ENCODE data around the gene AUTS2. TPM values are rescaled to one million over a fixed set of nuclear protein-coding genes. Genes with fewer than 3 reads are reported as not detected.

AUTS2 gene
- total RNA-seq, 1 donor from 2014 or later: 40.0 TPM

DNA sequence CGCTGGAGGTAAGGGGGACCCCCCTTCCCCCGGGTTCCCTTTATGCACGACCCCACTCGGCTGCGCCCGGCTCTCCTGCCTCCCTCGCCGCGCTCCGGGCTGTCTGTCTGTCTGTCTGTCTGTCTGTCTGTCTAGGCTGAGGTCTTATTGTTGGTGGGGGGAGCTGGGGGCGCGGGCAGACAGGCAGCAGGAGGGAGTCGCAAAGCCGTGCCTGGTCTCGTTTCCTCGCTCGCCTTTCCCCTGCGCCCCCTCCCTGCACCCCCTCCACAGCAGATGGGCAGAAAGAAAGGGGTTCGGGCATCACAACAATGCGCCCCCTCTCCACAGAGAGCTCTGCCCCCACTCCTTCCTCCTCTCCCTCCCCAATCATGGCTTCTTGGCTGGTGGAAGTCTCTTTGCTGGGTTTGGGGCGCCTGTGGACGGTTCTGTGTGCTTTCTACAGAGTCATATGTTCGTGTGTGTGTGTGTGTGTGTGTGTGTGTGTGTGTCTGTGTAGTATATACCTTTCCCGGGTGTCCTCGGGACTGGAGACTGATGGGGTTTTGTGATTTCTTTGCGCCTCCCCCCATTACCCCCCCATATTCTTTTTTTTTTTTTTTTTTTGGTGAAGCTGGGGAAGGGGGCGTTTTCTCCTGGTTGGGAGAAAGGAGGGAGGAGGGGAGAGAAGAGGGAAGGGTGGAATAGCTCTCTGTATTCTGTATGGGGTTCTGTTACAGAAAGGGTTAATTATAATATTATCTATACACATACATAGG, 1.9 kb downstream of the AUTS2 start:
- peak; percentile 42 for DNase-seq

DNA sequence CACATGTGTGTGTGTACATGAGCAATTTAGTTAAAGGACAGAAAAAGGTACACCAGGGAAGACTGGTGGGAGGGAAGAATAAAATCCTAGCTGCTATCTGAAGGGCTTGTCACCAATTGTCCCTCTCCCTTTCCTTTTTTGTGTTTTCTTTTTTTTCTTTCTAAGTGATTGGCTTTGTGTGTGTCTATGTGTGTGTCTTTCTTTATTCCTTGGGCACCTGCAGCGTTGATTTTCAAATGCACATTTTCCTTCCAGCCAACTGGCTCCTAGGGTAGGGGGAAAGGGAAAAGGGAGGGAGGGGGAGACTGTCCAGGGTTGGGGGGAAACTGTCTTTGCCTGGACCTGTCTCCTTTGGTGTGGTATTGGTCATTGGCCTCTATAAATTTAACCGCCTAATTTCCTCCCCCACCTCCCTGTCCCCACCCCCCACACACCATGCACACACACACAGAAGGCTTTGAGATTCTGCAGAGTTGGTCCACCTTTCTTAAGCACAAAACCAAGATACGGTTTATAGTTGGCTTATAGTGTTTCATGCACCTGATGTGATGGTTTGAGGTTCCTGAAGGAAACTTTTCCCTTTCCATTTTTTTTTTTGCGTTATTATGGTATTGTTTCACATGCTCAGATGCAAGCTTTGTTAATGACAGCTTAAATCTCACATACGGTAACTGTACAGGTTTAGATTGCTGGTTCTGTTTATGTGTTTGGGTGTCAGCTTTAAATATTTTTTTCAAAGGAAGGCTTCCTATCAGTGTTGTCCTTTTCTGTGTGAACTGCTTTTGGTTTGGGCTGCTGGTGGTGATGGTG, 2.6 kb downstream of the AUTS2 start:
- no peak for DNase-seq

DNA sequence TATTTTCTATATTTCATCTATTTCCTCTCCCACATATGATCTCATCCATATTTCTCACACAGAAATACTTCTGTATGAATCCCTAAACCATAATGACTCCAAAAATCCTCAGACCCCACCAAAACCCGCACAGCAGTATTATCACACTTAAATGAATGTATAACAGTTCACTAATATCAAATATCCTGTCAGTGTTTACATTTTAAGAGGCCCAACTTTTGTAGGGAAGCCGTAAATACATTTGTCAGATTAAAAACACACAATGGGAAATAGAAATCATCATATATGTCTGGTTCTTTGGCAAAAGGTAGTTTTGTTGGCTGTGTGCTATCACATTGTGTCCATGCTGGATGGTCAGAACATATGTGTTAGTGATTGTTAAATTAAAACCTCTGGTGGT, 4.2 kb downstream of the AUTS2 start:
- DNase-seq: no peak

DNA sequence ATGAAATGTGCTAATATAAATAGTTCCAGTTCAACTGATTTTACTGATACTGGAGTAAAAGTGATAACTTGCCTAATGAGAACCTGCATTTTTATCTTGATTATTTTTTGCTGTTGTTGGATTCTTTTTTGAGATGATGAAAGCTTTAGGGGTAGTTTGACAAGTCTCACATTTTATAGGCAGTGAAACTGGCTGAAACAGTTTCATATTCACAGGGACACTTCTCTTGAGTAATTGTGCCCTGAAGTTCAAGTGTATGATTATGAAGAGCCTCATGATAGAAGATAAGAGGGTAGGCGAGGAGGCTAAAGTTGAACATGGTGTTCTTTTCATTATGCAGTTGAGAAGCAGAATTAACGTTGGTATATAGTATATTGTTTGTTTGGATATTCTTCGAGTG, 5.1 kb downstream of the AUTS2 start:
- DNase-seq: no peak

DNA sequence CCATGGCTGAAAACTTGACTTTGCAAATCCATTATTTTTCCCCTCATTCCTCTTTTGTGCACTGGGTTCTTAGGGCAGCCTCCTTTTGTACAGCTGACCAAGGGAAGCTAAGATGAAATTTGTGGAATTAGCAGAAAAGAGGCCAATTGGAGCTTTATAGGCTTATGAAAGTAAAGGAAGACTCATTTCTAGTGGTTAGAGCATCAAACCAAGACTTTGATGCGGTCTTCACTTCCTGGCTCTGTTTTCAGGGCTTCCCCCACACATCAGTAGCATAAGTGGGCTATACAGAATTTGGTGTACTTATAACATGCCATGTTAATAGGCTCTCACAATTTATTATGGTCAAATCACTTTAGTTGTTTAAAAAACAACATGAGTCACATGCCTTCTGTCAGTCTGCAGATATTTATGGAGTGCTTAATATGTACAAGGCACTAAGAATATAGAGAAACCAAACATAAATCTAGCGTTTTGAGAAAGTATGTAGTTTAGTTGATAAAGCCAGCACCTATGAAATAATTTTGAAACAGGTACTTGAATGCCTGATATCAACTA, 5.7 kb downstream of the AUTS2 start:
- DNase-seq: no peak

DNA sequence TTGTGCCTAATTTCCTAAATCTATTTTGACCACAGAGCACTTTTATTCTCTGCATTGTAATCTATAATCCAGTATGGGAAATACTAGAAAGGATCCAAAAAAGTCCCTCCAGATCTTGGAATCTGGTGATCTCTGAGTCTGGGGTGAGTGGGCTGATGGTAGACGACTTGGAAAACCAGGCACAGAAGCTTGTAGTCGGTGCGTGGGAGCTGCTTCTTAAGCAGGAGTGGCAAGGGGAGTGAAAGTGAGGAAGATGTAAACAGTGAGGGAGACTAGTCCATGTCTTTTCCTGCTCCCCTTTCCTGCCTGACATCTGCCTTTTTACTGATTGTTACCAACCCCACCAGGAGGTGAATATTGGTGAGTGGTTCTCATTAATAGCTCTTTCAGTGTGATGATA, 6.8 kb downstream of the AUTS2 start:
- DNase-seq: no peak

- DNase-seq: no peak
Measured at GRCh38 chr7:69605546-69605945, 7.3 kb downstream of the AUTS2 start.

DNA sequence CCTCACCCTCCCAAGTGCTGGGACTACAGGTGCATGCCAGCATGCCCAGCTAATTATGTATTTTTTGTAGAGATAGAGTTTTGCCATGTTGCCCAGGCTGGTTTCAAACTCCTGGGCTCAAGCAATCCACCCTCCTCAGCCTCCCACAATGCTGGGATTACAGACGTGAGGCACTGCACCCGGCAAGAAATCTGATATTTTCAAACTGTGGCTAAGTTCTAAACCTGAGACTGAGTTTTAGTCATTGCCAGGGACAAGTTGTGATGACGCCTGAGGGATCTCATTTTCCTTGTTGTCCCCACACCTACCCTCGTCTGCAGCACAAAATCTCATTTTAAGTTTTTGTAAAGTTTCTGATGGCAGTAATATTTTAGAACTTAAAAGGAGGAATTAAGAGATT, 9.8 kb downstream of the AUTS2 start:
- DNase-seq: no peak

DNA sequence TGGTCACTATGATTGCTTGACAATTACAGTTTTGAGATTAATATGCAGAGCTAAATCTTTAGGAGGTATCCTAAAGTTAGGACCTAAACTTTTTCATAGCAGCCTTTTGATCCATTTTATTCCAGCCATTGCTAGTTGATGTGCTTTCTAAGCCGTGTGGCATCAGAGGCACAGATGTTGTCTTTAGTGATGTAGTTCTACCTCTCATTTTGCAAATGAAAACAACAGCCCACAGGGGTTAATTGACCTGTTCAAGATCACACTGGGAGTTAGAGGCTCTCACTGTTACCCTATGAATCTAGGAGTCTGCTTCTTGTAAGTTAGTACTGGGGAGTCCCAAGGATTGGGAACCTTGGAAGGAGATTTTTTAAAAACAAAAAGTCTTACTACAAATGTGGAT, 10.6 kb downstream of the AUTS2 start:
- no peak for DNase-seq

GRCh38 chr7:69609541-69610373, 11.5 kb downstream of the AUTS2 start:
- DNase-seq: no peak

- no peak for DNase-seq
Measured at GRCh38 chr7:69610374-69611084, 12.3 kb downstream of the AUTS2 start.

GRCh38 chr7:69612981-69613380, 14.7 kb downstream of the AUTS2 start:
- no peak for DNase-seq

GRCh38 chr7:69613846-69614245, 15.6 kb downstream of the AUTS2 start:
- DNase-seq: no peak

- DNase-seq: no peak
Measured at GRCh38 chr7:69615685-69616084, 17.4 kb downstream of the AUTS2 start.

DNA sequence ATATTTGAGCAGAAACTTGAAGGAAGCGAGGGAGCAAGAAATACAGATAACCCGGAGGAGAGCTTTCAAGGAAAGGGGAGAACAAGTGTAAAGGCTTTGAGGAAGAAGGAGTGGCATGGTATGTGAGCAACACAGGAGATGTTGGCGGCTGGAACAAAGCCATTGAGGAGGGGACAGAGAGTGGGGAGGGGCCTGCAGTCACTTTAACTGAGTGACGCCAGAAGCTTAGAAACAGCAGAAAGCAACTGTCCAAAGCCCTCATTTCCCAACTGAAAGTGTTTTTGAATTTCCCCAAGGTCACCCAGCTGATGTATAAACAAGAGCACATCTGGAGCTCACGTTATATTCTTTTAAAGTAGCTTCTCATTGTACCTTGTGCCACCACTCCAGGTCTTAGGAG, 19.1 kb downstream of the AUTS2 start:
- DNase-seq: no peak

- no peak for DNase-seq
Measured at GRCh38 chr7:69619054-69619453, 20.8 kb downstream of the AUTS2 start.

GRCh38 chr7:69619635-69620034, 21.4 kb downstream of the AUTS2 start:
- no peak for DNase-seq

- DNase-seq: peak; percentile 61
Measured at GRCh38 chr7:69620063-69620462, 21.8 kb downstream of the AUTS2 start.

- DNase-seq: no peak
Measured at GRCh38 chr7:69620650-69621049, 22.4 kb downstream of the AUTS2 start.

DNA sequence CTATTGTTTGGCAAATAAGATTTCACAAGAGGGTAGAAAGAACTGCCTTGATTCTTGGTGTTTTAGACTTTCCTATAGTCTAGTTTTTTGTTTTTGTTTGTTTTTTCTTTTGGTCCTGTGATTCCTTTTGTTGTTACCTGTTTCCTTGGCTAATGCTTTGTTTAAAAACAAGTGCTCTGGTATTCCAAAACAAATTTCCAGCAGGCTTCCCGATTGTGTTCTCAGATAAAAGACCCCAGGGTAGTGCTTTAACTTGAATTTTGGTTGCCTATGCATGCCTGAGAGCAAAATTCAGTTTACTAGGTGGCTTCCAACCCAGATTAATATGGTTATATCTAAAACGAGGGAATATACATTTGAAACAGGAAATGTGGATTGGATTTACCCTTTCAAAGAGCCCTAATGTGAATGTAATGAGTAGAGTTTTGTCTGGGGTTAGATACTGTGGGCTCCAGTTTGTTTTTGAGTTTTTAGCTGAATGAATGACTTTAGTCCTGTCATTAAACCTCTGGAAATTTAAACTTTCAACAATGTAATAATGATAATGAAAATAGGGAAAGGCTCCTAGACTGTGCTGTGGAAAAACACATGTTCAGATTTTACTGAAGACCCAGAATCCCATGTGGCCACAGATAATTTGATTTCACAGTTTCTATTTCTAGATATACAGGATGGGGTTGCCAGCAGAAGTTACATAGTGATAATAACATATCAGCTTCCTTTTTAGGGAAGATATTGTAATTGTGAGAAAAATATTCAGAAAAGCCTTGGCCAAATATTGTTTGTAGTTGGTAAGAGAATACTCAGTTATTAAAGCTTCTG, 23.9 kb downstream of the AUTS2 start:
- no peak for DNase-seq

DNA sequence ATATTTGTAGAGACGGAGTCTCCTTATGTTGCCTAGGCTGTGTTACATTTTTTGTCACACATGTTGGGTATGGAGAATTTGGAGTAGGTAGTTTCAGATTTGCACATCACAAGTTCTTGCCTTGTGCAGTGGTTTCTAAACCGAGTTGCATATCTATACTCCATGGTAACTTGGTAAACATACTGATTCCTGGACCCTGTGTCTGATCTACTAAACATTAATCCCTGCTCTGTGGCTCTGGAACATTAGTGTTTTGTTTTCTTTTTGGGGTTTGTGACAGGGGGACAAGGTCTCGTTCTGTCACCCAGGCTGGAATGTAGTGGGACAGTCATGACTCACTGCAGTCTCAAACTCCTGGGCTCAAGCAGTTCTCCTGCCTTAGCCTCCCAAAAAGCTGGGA, 24.7 kb downstream of the AUTS2 start:
- DNase-seq: no peak

All from tongue (tissue), 2 donors.